Testis (tissue), 2 donors: ENCODE measurements around the gene IL13.

Source experiments
- POLR2A ChIP-seq: fragments of 450-650 bp; IDR thresholded peaks from one replicate; pipeline ENCODE4 v1.6.1; 2017; ENCODE audit warnings: antibody characterized with exemption, mild to moderate bottlenecking, moderate library complexity
- TF ChIP-seq, protein P1 (sequence below), 3 experiments: fragments of 450-650 bp in 2 of 3; fragments of 200-600 bp in 1 of 3; sonication (generic) in 1 of 3; IDR thresholded peaks; one replicate each; pipeline ENCODE4 v1.5.1; 2016 to 2019; ENCODE audit warnings: antibody characterized with exemption in 3 of 3, mild to moderate bottlenecking in 2 of 3, moderate library complexity in 1 of 3

DNA sequence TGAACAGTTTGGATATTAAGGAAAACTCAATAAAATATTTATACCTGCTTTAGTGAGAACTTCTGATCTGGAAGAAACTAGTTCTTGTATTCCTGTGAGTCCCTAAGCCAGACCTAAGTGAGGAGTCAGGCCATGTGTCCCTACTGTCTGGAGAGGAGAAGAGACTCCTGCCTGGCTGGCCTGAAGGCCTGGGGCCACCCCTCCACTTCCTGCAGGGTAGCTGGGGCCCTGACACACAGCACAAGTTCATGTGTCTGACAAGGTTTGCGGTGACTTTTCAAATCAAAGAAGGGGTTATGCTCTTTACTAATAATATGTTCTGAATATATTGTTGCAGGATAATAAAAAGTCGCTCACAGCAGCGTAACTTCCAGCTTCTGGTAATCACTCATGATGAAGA, 16.1 kb upstream of the IL13 start:
- TF ChIP-seq, protein P1, sequence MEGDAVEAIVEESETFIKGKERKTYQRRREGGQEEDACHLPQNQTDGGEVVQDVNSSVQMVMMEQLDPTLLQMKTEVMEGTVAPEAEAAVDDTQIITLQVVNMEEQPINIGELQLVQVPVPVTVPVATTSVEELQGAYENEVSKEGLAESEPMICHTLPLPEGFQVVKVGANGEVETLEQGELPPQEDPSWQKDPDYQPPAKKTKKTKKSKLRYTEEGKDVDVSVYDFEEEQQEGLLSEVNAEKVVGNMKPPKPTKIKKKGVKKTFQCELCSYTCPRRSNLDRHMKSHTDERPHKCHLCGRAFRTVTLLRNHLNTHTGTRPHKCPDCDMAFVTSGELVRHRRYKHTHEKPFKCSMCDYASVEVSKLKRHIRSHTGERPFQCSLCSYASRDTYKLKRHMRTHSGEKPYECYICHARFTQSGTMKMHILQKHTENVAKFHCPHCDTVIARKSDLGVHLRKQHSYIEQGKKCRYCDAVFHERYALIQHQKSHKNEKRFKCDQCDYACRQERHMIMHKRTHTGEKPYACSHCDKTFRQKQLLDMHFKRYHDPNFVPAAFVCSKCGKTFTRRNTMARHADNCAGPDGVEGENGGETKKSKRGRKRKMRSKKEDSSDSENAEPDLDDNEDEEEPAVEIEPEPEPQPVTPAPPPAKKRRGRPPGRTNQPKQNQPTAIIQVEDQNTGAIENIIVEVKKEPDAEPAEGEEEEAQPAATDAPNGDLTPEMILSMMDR (IDR thresholded peaks at IDR 0.05), result no peak
- TF ChIP-seq POLR2A, result no peak
